ENCODE measurements around the gene C17orf58. TPM values are rescaled to one million over a fixed set of nuclear protein-coding genes. Genes with fewer than 3 reads are reported as not detected.

The C17orf58 gene
- total and polyA plus RNA-seq, 2 of the 4 experiments (the other 2 are of a cell fraction): 7.2 to 10.2 TPM

DNA sequence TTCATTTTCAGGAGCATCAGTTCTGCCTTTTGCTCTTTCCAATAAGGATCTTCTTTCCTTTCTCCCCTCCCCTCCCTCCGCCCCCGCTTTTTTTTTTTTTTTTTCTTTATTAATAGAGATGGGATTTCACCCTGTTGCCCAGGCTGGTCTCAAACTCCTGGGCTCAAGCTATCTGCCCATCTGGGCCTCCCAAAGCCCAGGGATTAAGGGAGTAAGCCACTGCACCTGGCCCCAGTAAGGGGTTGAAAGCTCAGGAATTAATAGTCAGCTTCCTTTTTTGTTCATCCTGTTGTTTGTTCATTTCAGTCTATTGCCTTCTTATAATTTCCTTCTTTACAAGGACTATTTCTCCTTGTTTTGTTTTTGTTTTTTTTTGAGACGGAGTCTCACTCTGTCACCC lies 7.9 kb upstream of the C17orf58 start:
- no peak overlapping the region for H4K8ac ChIP-seq (ENCODE audit: low read depth in 2 of 2, low read length in 2 of 2)
- no peaks in the 10 kb centered on the region for H4K20me1 ChIP-seq (ENCODE audit: insufficient read depth, low read length)
- no peak overlapping the region for H3K14ac ChIP-seq (replicated peaks; ENCODE audit: low read depth, low read length)
- no peak overlapping the region for H3K4me2 ChIP-seq (ENCODE audit: low read depth, low read length)
- dilution Hi-C loops (cut with HindIII; ENCODE audit: low sequenced_read_pairs, unreplicated experiment): no loop called here
- H2AK9ac ChIP-seq (replicated peaks; ENCODE audit: low read depth, low read length, poor library complexity): no peak overlapping the region
- TF ChIP-seq NFE2L2 (IDR thresholded peaks at IDR 0.05; ENCODE audit: low read depth, low read length) (no peak), RAD21 (IDR thresholded peaks at IDR 0.05; ENCODE audit: low read length) (no peak), MXI1 (IDR thresholded peaks at IDR 0.05; ENCODE audit: borderline replicate concordance, low read depth, low read length) (no peak), MAFK (IDR thresholded peaks at IDR 0.05; ENCODE audit: low read depth, low read length) (no peak), CEBPB (IDR thresholded peaks at IDR 0.05; ENCODE audit: low read depth, low read length) (no peak), RCOR1 (IDR thresholded peaks at IDR 0.05; ENCODE audit: insufficient replicate concordance, low read length) (no peak), CHD1 (IDR thresholded peaks at IDR 0.05; ENCODE audit: low read depth, low read length) (no peak), BHLHE40 (IDR thresholded peaks at IDR 0.05; ENCODE audit: low read depth, low read length) (no peak), MAZ (IDR thresholded peaks at IDR 0.05; ENCODE audit: borderline replicate concordance, low read depth, low read length) (no peak)
- TF ChIP-seq, protein P1, sequence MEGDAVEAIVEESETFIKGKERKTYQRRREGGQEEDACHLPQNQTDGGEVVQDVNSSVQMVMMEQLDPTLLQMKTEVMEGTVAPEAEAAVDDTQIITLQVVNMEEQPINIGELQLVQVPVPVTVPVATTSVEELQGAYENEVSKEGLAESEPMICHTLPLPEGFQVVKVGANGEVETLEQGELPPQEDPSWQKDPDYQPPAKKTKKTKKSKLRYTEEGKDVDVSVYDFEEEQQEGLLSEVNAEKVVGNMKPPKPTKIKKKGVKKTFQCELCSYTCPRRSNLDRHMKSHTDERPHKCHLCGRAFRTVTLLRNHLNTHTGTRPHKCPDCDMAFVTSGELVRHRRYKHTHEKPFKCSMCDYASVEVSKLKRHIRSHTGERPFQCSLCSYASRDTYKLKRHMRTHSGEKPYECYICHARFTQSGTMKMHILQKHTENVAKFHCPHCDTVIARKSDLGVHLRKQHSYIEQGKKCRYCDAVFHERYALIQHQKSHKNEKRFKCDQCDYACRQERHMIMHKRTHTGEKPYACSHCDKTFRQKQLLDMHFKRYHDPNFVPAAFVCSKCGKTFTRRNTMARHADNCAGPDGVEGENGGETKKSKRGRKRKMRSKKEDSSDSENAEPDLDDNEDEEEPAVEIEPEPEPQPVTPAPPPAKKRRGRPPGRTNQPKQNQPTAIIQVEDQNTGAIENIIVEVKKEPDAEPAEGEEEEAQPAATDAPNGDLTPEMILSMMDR (conservative IDR thresholded peaks at IDR 0.05; ENCODE audit: low read depth, low read length): no peak
- TF ChIP-seq, protein P2, sequence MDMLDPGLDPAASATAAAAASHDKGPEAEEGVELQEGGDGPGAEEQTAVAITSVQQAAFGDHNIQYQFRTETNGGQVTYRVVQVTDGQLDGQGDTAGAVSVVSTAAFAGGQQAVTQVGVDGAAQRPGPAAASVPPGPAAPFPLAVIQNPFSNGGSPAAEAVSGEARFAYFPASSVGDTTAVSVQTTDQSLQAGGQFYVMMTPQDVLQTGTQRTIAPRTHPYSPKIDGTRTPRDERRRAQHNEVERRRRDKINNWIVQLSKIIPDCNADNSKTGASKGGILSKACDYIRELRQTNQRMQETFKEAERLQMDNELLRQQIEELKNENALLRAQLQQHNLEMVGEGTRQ (IDR thresholded peaks at IDR 0.05; ENCODE audit: low read depth, low read length): no peak
- H2BK5ac ChIP-seq (ENCODE audit: low read depth, low read length, poor library complexity, severe bottlenecking): no peak overlapping the region
- H3K27me3 ChIP-seq (ENCODE audit: control insufficient read depth, insufficient read depth, low read length): no peaks in the 10 kb centered on the region
- no peaks in the 10 kb centered on the region for H3K9me3 ChIP-seq (ENCODE audit: control insufficient read depth, insufficient read depth, low read length)
- in situ Hi-C loops (cut with MboI; ENCODE audit: low sequenced_read_pairs): no loop called here
- H4K91ac ChIP-seq (ENCODE audit: insufficient read depth, low read depth, low read length): no peak overlapping the region
- H2AFZ ChIP-seq (replicated peaks; ENCODE audit: low read length, poor library complexity): no peak overlapping the region
- H3K23ac ChIP-seq (ENCODE audit: low read depth, low read length): no peak overlapping the region
- H3K4ac ChIP-seq (ENCODE audit: low read depth, low read length): no peak overlapping the region
- DNase-seq (no peak), ATAC-seq (ENCODE audit: low read depth) (no peak)
- no peak overlapping the region for H3K9ac ChIP-seq (ENCODE audit: low read depth, low read length)
- no peaks in the 10 kb centered on the region for H3K4me1 ChIP-seq (ENCODE audit: control insufficient read depth, insufficient read depth, low read length)
- no TSS peak for BruUV-seq (replicated peaks)
- CTCF ChIA-PET: interaction anchor here (0.6 kb wide), 2 partner anchors 28 to 212 kb away, joined by 3 to 4 read pairs; no protein-coding TSS in a partner anchor
- no peak overlapping the region for H3K18ac ChIP-seq (ENCODE audit: low read depth, low read length)
- no peak overlapping the region for H4K5ac ChIP-seq (ENCODE audit: low read depth, low read length)
- POLR2A ChIA-PET (ENCODE audit: unreplicated experiment): no interaction called here
- no peaks in the 10 kb centered on the region for H3K9me1 ChIP-seq (ENCODE audit: insufficient read depth, low read length)
- no peak overlapping the region for H3K56ac ChIP-seq (ENCODE audit: extremely low read depth, insufficient read depth, low read length)
- H3K27ac ChIP-seq (ENCODE audit: insufficient read depth, low read length): no peak overlapping the region
- no peak overlapping the region for H2BK15ac ChIP-seq (ENCODE audit: low read depth, low read length)
- H3K79me1 ChIP-seq (ENCODE audit: low read depth in 1 of 2, low read length in 2 of 2): no peaks in the 10 kb centered on the region
- no peaks in the 10 kb centered on the region for H3K36me3 ChIP-seq (ENCODE audit: control insufficient read depth, insufficient read depth, low read length)
- WGBS, 2 experiments (ENCODE audit: extremely low coverage in 2 of 2, insufficient read length in 1 of 2): no CpG with 5 or more reads among the region's 3 CpGs
- intact Hi-C loops (cut with micrococcal nuclease): no loop called here
- no peak overlapping the region for H2AK5ac ChIP-seq (ENCODE audit: low read depth, low read length)
- H2BK20ac ChIP-seq (ENCODE audit: low read depth, low read length): no peak overlapping the region
- no peak overlapping the region for H3K4me3 ChIP-seq (ENCODE audit: insufficient read depth, low read depth, low read length)
- no peak overlapping the region for H2BK120ac ChIP-seq (ENCODE audit: low read depth, low read length)

Data from IMR-90 (cell line).